Right renal pelvis (tissue), 4 donors: ENCODE data around the gene USP35. TPM values are rescaled to one million over a fixed set of nuclear protein-coding genes. Genes with fewer than 3 reads are reported as not detected.
"Not testable (repeated sequence)": the region's sequence is repeated elsewhere in the genome, so short reads cannot be mapped to it uniquely, and the experiment has no call there.

Experiments
- DNase-seq, 4 donors: peaks; one replicate each; pipeline ENCODE4 v3.0.0-alpha.2; 2013; ENCODE audit warnings: low read depth in 4 of 4, low spot score in 3 of 4, missing footprints in 1 of 4
- polyA plus RNA-seq, 4 donors: library from polyadenylated mRNA; unstranded; fragments of 120-200 nt; gene quantifications; one replicate each; pipeline ENCODE4 v1.2.1, GENCODE V29; 2013; ENCODE audit not compliant: insufficient read length in 4 of 4

USP35 gene
- polyA plus RNA-seq, 4 donors, result 4.6 to 6.7 (median 5.4) TPM

DNA sequence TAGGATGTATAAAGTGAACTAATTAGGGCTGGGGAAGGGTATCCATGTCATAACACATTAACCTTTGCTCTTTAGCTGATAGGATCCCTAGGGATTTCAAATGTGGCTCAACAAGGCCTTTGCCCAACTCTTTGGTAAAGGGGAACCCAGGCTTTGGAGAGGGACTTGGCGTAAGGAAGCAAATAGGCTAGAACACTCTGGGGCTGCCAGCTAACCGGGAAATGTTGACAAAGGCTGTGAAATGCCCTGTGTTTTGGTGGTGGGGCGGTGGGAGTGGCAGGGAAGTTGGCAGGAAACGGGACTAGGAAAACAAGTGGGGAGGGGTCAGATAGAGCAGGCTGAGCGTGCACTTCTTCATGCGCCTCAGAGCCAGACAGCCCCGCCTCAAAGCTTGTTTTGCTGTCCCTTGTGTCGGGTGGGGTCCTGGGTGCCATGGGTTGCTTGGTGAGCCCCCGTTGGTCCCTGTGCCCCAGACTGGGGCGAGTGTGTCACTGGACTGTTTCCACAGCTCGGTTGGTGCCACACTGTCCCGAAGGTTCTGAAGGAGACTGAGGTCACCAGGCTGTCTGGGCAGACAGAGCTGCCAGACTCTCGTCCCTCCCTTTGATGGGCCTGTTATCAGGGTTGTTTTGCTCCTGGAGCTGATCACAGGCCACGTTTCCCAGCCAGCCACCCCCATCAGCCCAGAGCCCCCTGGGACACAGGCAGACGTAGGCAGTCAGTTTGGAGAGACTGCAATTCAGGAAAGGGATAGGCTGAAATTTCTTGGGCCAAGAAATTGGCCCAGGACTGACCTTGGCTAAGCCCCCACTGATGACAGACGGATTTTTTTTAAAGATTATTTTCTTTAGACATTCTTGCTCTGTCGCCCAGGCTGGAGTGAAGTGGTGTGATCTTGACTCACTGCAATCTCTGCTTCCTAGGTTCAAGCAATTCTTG is 19.9 kb upstream of the USP35 start:
- DNase-seq, result no peak

DNA sequence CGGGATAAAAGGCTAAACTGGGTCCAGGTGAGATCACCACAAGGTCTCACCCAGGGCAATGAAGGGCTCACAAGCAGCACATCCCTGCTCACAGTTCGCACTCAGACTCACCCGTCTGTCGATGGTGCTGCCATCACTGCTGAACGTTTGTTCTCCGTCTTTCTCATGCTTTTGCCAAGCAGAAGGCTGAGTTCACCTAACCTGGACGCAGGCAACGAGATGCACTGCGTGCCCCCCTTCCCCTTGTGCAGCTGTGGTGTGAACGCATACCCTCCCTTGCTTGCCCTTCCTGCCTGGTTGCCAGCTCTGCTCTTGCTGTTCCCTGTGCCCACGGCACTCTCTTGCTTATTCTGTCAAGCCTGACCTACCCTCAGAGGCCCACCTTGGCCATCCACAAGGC is 18.3 kb upstream of the USP35 start:
- no peak for DNase-seq

DNA sequence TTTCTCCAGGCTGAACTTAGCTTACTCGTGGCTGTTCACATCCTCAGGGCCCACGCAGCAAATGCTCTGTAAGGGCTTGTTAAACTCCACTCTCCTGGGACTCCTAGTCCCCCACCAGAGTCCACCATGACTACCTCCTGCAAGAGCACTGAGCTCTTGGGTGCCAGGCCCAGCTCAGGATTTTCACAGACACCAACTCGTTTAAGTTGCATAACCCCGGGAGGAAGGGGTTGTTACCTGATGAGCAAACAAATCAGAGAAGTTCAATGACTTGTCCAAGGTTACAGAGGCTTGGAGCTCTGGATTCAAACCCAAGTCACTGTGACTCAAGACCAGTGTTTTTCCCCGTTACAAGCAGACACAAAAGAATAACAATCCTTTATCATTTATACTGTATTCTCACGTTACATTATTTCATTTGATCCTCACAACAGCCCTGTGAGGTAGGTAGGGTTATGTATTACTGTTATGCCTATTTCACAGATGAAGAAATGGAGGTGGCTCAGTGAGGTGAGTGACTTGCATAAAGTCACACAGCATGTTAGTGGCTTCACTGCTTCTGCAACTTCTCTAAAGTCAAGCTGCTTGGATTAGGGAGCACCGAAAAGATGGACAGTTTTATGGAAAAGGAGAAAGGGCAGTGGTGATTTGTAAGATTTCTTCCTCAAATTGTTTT is 17.7 kb upstream of the USP35 start:
- no peak for DNase-seq

DNA sequence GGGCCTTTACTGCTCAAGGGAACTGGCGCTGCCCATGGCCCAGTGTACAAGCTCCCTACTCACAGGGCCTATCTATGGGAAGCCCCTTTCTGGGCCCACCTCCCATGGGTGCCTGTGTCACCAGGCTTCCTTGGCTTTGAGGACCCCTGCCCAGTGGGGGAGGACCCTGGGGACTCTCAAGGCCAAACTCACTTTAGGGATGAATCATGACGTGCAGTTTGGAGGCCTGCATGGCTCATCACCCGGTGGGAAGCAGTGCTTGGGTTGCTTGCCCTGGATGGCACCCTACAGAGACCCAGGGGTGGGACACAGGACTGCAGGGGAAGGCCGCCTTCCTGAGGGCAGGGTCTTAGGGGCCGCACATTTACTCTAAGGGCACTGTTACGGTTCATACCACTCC is 16.8 kb upstream of the USP35 start:
- DNase-seq, result no peak

DNA sequence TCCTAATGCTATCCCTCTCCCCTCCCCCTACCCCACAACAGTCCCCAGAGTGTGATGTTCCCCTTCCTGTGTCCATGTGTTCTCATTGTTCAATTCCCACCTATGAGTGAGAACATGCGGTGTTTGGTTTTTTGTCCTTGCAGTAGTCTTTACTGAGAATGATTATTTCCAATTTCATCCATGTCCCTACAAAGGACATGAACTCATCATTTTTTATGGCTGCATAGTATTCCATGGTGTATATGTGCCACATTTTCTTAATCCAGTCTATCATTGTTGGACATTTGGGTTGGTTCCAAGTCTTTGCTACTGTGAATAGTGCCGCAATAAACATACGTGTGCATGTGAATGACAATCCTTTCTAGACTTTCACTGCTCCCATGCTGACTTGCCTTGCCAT is 12.9 kb upstream of the USP35 start:
- not testable (repeated sequence) for DNase-seq

DNA sequence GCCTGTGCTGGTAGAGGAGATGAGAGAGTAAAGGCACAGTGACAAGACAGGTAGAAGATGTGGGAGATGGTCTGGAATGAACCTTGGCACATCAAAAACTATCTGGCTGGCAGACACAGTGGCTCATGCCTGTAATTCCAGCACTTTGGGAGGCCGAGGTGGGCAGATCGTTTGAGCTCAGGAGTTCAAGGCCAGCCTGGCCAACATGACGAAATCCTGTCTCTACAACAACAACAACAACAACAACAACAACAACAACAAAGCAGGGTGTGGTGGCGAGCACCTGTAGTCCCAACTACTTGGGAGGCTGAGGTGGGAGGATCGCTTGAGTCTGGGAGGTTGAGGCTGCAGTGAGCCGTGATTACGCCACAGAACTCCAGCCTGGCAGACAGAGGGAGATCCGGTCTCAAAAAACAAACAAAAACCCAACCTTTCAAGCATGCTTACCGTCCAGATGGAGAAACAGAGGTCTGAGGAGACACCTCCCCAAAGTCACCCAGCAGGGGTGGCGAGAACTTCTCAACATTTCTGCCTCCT is 12.0 kb upstream of the USP35 start:
- DNase-seq, result no peak

DNA sequence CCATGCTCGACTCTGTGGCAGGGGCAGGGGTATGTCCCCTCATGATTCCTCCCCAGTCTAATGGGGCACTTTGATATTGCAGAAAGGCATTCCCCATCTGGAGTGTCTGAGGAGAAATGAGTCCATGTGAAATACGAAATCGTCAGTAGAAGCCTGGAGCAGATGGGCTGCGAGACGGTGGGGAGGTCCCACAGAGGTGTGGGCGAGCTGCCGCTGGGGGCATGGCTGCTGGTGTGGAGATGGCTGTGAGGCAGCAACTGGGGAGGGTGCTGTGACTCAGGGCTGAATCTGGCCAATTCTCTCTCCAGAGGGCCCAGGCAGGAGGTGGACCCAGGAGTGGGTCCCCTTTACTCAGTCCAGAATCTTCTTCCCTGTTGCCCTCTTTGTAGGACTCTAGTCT is 11.5 kb upstream of the USP35 start:
- DNase-seq, result no peak

DNA sequence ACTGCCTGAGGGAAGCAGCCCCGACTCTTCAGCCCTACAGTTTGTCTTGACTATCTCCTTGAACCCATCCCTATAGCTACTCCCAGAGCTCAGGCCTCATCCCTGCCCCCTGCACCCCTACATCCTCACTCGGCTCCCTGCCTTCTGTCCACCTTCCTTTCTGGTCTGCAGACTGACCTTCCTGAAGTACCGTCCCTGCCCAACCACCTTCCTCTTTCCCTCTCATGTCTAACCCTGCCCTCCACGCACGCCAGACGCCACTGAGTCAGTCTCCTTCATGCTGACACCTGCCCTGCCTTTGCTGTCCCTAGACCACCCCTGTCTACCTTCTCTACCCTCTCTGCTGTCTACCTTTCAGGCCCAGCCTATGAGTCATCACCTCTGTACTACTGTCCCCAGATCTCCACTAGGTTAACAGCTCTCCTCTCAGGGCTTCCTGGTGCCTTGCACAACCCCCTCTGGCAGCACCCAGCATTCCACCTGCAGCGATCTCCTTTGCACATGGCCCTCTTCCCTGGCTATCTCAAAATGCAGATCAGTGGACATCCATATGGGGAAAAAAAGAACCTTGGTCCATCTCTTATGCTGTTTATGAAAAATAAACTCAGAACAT is 9.2 kb upstream of the USP35 start:
- DNase-seq, result no peak

DNA sequence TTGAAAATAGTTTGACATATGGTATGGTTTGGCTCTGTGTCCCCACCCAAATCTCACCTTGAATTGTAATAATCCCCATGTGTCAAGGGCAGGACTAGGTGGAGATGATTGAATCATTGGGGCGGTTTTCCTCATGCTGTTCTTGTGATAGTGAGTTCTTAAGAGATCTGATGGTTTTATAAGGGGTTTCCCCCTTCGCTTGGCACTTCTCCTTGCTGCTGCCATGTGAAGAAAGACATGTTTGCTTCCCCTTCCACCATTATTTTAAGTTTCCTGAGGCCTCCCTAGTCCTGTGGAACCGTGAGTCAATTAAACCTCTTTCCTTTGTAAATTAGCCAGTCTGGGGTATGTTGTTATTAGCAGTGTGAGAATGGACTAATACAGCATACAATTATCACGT is 8.0 kb upstream of the USP35 start:
- no peak for DNase-seq

DNA sequence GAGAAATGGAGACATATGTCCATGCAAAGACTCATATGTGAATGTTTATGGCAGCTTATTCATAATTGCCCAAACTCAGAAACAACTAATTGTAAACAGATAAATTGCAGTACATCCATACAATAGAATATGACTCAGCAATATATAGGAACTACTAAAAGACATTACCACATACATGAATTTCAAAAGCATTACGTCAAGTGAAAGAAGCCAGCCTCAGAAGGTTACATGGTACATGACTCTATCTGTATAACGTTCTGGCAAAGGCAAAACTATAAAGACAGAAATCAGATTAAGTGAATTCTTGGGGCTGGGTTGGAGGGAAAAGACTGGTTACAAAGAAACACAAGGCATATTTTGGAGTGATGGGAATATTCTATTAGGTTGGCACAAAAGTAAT is 7.5 kb upstream of the USP35 start:
- DNase-seq, result no peak

DNA sequence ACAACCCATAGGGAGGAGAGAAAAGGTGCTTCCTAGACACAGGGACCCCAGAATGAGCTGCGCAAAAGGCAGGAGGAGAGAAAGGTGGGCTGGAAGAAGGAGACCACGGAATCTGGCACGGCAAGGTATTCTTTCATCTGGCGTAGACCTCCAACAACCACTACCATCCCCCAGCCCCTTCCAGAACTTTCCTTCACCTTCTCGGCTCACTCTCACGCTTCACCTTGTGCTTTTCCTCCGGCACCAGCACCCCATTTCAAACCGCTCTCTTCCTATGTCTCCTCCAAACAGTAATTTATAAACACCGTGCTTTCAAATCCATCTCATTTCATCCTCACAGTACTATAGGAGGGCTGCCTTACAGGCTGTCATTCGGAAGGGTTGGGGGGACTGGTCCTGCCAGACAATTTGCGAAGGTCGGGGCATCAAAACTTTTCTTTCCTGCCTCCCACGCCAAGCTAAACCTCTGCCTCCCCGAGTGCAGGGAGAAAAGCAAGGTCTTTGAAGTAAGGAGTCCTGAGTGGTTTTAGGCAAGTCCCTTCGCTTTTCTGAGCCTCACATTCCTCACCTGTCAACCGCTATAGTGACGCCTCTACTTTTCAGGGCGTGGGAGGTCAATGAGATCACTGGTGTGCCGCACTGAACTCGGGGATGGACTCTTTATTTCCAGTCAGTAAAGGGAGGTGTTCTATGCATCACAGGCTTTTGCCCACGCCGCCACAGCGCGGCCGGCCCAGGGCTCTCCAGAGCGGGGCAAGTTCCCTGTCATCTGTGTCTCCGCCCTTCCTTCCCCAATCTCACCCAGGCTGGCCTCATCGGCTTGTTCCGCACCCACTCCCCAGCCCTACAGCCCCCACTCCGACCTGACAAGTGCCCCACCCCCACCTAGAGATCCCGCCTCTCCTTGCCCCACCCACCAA is 1.1 kb upstream of the USP35 start:
- DNase-seq, result no peak

DNA sequence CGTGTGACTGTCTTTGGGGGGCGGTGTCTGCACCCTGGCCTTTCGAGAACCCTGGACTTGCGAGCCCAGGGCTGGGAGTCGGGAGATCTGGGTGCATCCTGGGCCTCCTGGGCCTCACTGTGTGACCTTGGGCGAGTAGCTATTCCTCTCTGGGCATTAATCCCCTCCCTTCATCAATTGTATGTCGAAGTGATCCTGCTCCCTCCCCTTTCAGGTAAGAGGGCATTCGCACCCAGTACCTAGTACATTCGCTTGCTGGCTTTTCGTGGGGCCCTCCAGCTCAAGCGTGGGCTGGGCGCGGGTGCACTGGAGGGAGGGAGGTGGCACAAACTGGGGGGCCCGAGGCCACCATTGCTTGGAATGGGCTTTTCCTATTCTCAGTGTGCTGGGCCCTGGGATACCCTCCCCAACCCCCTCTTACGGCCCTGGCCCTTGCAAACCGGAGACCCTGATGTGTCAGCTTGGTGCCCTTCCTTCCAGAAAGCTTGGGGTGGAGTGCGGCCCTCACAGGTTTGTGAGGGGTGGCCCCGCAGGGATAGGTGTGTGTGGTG is 530 bp downstream of the USP35 start:
- no peak for DNase-seq

DNA sequence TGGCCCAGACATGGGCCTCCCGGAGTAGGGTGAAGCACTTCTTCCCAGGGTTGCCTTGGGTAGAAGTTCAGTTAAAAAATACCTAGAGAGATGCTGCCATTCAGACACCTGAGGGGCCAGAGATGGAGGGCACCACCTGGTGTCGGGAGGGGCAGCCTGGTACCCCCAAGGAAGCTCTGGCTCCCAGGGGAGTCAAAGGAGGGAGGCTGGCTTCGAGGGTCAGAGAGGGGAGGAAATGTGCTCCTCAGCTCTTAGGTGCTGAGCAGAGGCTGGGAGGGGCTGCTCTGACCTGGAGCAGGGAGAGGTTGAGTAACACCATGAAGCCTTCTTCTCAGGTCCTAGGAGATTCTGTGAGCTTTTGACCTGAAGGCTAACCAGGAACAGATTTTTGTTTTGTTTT is 1.1 kb downstream of the USP35 start:
- DNase-seq, result no peak

DNA sequence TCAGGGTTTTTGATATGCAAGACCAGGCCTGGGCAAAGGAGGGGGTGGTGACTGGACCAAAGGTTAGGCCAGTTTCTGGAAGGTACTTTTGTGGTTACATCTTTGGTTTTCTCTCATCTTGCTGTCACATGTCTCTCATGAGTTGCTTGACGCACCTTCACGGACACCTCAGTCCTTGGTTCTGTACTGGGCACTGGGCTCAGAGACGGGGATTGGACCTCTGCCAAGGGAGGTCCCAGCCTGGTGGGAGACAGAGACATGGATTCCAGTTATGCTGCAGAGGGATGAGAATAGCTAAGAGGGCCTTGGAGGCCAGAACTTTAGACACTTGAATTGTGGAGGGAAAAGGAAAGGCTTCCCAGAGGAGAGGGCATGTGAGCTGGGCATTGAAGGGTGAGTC is 1.7 kb downstream of the USP35 start:
- DNase-seq, result no peak

DNA sequence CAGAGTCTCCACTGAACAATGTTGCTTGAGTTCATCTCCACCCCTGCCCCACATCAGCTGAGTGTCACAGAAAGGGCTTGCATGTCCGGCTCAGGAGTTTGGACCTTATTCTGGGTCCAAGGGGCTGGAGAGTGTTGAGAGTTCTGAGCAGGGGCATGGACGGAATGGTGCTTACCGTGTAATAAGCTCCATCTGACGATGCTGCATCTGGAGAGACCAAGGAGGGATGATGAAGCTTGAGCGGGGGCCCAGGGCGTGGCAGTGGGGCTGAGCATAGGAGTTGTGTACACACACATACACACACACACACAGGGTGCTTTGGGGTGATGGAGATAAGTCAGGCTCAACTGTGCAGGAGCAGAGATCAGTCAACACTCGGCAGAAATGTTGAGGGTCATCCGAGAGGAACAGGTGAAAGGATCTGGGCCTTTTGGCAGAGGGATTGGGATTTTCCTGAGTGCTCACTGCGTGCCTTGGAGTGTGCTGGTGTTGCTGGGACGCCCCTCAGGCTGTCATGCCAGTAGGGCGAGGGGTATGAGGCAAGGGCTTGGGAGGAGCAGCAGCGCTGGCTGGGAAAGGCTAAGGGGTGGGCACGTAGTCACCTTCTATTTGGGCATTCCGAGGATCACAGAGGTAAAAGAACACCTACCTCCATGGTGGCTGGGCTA is 2.3 kb downstream of the USP35 start:
- no peak for DNase-seq

DNA sequence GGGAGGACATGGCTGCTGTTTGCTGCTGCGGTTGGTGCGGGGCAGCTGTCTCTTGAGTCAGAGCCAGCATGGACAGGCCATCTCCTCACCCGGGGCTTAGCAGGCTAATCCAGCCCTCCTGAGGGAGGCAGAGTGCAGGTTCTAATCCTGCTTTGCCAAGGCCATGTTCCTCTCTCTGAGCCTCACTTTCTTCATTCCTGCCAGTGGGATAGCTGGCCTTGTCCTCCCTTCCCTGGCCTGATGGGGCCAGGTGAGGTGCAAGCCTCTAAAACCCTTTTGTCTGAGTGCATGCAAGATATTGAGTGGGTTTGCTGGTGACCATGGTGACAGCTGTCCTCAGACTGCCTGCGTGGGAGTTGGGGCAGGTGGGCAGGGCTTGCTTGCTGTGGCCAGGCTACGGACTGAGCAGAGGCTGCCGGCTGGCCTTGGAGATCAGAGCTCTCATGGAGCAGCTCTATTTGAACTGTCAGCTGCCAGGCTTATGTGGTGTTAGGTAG is 3.6 kb downstream of the USP35 start:
- DNase-seq, result no peak

DNA sequence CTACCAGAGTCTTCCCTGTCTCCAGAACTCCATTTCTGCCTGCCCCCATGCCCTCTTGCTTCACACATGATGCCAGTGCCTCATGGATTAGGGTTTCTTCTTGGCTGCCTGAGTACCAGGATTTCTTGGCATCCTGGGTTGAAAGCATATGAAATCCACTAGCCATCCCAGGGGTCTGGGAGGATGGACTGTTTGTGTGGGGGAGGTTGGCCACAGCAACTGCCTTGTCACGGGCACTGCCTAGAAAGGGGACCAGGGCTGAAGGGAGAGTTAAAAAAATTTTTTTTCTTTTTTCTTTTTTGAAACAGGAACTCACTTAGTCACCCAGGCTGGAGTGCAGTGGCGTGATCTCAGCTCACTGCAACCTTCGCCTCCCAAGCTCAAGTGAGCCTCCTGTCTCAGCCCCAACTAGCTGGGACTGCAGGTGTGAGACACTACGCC is 4.2 kb downstream of the USP35 start:
- no peak for DNase-seq

DNA sequence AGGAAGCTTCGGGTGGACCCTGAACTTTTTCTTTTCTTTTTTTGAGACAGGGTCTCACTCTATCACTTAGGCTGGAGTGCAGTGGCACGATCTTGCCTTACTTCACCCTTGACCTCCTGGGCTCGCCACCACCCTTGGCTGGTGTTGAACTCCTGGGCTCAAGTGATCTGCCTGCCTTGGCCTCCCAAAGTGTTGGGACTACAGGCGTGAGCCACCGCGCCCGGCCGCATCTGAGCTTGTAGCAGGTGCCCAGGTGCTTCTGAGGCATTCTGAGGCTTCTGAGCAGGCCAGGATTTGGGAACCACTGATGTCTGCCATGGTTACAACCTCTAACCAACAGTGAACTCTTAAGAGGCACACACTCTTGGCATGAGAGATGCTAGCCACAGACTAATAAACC is 5.1 kb downstream of the USP35 start:
- no peak for DNase-seq

DNA sequence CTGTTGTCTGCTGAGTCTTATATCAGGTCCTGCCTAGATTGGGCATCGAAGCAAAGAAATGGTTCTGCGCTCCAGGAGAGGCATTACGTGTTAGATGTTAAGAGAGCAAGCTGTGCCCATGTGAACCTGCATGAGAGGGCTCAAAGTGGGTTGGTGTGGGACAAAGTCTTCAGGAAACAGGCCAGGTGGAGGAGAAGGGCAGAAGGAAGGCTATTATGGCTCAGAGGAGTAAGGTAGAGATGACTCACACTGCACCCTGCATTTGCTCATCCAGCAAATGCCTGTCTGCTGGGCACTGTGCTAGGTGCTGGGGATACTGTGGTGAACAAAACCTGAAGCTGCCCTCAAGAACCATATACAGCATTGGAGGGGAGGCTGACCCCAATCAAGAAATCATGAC is 5.8 kb downstream of the USP35 start:
- DNase-seq, result no peak
